ENCODE results near the gene ATG9B.
"Not testable (repeated sequence)": the region's sequence is repeated elsewhere in the genome, so short reads cannot be mapped to it uniquely, and the experiment has no call there.

The ATG9B gene

DNA sequence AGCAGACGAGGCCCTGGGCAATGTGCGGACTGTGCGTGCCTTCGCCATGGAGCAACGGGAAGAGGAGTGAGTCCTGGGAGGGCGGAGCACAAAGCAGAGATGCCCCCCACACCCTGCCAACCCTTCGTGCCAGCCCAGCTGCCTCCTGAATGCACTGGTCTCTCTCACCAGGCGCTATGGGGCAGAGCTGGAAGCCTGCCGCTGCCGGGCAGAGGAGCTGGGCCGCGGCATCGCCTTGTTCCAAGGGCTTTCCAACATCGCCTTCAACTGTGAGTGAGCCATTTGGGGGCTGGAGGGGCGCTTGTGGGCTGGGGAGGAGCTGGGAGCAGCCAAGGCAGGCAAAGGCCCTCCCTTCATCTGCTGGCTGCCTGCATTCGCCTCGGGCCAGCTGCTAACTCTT is 11.6 kb upstream of the ATG9B start:
- no peak for DNase-seq

DNA sequence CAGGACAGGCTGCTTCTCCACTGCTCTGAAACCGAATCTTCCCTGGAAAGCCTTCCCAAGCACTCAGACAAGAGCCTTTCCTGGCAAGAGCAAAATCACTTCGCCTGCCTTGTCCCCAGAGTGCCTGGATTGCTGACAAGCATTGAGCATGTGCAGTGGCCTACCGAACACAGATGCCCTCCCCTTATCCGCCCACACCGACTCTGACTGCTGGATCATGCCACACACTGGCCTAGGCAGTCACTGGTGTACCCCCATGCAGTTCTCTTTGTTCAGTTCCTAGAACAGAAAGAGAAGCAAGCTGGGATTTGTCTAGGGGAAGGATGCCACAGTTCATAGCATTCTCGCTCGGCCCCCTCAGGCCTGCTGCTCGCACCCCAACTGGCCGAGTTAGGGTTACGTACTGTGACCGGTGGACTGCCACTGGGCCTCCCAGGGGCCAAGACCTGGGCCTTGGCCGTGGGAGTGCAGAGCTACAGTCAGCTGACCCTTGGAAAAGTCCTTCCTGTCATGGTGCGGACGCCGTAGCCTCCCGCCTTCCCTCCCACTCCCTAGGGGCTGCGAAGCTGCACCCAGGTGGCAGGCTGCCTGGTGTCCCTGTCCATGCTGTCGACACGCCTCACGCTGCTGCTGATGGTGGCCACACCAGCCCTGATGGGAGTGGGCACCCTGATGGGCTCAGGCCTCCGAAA is 10.9 kb upstream of the ATG9B start:
- DNase-seq = no peak

DNA sequence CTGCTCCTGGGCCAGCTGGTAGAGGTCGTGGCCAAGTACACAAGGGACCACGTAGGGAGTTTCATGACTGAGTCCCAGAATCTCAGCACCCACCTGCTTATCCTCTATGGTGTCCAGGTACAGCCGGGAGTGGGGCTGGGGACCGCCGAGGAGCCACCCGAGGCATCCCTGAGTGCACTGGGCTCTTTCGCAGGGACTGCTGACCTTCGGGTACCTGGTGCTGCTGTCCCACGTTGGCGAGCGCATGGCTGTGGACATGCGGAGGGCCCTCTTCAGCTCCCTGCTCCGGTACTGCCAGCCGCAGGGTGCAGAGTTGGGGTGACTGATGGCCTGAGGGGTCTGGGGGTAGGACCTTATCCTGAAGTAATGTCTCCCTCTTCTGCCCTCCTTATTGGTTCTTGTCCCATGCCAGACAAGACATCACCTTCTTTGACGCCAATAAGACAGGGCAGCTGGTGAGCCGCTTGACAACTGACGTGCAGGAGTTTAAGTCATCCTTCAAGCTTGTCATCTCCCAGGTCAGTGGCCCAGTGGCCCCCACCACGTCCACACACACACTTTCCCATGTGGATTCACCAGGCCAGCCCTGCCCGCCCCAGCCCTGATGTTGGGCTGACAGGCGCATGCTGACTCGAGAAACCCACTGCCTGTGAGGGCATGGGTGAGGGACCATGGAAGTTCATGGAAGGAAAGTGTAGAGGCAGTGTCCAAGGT is 10.2 kb upstream of the ATG9B start:
- no peak for DNase-seq

DNA sequence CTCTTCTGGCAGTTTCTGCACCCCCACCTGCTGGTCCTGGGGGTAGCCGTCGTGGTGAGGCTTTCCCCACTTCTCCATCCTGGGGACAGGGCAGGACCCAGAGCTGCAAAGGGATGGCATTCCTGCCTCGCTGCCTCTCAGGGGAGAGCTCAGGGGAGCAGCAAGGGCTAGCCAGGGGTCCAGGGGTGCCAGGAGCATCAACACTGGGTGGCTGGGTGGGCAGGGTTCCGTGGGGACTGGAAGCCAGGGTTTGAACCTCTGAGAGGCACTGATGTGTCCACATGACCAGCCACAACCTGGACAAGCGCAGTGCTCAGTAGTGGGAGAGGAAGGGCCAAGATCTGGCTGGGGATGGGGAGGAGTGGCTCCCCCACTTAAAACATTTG is 9.6 kb upstream of the ATG9B start:
- no peak for DNase-seq

DNA sequence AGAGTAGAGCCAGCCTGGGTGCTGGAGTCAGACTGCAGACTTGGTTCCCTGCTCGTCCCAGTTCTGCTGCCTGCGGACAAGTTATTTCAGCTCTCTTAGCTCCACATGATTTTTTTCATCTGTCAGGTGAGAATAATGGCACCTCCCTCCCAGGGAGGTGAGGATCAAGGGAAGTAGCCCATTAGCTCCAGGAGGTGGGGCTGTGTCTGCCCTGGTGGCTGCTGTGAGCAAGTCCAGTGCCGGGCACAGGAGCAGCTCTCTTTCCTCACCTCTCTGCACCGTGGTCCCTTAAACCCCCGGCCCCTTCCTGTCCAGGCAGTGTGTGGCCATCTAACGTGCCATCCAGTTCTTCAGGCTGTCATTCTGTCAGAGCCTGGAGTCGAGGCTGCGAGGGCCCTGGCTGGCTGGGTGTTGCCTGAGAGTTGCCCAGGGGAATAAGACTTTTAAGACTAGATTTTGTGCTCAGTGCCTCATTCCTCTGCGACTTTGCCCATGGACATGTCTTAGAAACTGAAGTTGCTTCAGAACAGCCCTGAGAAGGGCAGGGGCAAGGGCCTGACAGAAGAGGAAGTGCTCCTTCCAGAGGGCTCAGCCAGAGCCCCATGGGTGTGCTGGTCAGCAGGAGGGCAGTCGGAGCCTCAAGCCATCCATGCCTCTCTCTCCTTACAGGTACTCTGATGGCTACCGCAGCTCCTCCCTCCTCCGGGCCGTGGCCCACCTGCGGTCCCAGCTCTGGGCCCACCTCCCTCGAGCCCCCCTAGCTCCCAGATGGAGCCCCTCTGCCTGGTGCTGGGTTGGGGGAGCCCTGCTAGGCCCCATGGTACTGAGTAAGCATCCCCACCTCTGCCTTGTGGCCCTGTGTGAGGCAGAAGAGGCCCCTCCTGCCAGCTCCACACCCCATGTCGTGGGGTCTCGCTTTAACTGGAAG is 8.9 kb upstream of the ATG9B start:
- no peak for DNase-seq

DNA sequence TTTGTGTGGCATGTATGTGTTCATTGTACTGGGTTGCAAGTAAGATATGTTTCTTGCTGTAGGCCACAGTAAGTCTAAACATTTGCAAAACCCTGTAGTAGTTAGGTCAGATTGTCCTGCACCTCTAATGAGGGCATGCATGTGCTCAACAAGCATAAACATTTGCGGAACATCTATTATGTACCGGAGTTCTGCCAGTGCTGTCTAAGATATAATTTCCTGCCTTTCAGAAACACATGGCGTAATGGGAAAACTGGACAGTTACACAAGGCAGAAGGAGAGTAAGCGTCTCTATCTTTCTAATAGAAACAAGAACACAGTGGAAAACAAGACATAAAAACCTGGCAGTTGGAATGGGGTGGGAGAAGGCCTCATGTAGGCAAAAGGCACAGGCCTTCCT is 6.7 kb upstream of the ATG9B start:
- no peak for DNase-seq

DNA sequence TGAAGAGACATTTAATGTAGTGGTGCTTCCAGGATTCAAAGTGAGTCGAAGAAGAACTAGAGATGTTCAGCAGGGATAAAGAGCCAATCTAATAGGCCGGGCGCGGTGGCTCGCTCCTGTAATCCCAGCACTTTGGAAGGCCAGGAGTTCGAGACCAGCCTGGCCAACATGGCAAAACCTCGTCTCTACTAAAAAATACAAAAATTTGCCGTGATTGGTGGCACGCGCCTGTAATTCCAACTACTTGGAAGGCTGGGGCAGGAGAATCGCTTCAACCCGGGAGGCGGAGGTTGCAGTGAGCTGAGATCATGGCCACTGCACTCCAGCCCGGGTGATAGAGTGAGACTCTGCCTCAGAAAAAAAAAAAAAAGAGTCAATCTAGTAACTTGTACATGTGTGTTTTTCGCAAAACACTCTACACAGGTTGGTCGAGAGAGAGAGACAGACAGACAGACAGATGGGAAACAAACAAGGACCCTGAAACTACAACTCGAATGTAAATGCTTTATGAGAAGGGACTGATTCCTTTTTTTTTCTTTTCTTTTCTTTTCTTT is 4.7 kb upstream of the ATG9B start:
- no peak for DNase-seq

DNA sequence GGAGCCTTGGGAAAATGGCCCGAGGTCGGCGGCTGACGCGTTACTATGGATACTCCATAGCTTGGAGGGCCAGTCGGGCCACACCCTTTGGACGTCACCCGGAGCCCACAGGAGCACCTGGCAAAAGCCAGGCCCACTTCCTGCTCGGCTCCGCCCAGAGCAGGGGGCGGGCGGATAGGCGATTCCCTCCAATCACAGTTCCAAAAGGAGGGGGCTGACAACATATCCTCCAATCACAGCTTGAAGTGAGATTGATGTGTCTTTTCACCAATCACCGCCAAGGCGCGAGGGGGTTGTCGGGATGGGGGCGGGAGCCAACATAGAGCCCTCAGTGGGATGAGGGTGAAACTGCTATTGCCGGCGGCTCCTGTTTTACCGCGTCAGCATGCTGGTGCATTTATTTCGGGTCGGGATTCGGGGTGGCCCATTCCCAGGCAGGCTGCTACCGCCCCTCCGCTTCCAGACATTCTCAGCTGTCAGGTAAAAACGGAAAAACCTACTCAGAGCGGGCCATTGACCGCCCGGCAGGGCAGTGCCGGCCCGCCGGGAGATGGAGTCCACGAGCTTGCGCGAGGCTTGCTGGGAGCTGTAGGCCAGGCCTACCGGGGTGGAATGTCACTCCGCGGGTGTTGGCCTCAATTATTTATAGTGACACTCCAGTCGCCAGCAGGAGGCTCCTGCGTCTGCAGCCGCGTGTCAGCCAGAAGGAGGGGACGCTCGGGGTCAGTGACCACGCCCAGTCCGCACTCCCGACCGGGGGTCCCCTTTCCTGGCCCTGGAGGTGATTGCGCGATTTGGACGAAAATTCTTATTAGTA is 4.0 kb upstream of the ATG9B start, which contains the start of gene ABCB8:
TSS of gene ABCB8 (plus strand) at position 320 of the 817 bp plus-strand sequence. CDS start at position 386, 66 bp downstream.
- DNase-seq = peak; percentile 100

DNA sequence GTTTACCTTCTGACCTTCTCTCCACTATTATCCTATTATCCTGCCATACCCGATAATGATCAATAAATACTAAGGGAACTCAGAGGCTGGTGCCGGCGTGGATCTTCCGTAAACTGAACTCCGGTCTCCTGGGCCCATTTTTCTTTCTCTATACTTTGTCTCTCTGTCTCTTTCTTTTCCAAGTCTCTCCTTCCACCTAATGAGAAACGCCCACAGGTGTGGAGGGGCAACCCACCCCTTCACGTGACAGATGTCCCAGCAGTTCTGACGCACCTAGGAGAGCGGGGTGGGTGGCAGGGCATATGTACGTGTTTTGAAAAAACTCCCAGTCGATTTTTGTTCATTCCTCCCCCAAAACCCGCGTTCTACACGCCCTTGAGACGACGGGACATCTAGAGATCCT is 3.4 kb upstream of the ATG9B start:
- not testable (repeated sequence) for DNase-seq

DNA sequence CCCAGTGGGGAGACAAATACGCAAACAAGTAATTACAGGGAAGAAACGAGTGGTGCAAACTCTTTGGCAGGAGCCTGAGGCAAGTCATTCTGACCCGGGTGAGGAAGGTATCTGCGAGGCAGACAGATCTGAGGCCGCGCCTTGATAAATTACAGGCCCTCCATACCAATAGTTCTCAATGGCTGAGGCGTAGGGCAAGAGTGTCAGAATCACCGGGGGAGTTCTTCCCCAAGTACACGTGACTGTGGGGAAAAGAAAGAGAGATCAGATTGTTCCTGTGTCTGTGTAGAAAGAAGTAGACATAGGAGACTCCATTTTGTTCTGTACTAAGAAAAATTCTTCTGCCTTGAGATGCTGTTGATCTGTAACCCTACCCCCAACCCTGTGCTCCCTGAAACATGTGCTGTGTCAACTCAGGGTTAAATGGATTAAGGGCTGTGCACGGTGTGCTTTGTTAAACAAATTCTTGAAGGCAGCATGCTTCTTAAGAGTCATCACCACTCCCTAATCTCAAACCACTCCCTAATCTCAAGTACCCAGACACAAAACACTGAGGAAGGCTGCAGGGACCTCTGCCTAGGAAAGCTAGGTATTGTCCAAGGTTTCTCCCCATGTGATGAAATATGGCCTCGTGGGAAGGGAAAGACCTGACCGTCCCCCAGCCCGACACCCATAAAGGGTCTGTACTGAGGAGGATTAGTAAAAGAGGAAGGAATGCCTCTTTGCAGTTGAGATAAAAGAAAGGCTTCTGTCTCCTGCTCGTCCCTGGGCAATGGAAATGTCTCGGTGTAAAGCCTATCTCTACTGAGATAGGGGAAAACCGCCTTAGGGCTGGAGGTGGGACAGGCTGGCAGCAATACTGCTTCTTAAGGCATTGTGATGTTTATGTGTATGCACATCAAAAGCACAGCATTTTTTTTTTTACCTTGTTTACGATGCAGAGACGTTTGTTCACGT is 2.8 kb upstream of the ATG9B start:
- peak; percentile 91 for DNase-seq

DNA sequence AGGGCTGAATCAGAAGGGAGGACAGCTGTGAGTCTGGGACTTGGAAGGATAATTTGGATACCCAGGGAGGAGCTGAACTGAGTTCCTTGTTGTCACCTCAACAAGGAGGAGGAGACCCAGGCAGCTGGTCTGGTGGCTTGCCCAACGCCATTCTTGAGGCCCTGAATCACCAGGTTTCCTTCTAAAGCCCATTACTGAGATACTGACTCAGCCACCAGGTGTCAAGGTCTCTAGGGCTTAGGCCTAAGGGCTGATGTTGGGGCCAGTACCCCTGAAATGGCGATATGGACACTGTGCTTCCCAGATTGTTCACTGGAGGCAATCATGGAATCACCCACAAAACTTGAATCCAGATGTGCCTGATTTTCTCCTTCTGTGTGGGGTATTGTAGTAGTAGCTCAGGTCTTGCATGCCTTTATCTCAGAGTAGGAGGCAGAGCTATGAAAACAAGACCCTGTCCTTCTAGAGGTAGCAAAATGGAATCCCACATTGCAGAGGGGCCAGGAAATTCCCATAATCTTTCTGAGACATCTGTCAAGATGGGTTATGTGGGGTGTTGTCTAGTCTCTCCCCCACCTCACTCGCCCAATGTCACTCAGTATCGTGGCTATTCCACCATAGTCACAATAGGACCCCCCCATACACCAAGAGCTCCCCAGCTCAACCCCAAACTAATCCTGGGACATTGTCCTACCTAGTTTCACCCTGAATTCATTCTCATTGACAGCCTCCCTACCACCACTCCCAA is 1.8 kb upstream of the ATG9B start:
- DNase-seq = peak; percentile 91

DNA sequence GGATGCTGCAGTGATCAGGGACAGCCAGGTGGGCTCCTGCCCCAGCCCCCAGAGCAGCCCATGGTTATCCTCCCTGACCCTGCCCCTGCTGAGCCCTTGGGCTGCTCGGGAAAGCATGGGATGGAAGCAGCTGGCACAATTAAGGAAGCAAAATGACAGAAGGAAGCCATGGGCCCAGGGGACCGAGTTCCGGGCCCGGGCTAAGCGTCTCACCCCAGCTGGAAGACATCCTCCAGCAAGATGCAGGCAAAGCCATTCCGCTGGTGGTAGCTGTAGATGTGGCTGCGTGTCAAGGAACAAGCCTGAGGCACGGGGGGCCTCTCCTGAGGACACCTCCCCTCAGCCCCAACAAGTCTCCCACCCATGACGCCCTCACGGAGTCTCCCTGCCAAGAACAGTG is 1.1 kb downstream of the ATG9B start:
- no peak for DNase-seq

DNA sequence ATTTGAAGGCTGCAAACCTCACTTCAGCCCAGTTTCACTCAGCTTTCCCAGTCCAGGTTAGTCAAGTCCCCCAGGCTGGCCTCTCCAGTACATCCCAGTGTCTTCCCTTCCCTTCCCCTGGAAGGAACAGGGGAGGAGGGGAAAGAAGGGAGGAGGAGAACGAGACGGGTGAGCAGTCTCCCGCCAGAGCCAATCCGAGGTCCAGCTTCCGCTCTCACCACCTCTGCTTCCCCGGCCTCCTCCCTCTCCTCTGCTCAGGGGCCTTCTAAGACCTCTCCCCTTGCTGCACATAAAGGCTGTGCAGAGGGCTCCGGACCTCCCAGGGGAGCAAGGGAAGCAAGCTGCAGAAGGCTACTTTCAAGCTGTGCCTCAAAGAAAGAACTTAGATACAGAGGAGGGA is 4.1 kb downstream of the ATG9B start:
- DNase-seq = peak; percentile 88

DNA sequence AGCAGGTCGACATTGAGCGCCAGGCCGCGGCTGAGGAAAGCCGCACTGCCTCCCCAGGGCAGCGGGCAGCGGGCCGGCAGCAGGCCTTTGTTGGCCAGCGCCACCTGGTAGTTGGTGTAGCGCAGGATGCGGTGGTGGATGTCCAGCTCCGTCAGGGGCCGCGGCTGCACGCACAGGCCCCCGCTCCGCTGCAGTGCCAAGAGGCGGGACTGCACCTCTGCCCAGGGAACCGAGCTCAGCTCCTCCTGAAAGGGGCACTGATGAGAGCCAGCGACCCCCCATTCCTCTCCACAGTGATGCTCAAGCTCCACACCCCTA is 5.2 kb downstream of the ATG9B start:
- no peak for DNase-seq

DNA sequence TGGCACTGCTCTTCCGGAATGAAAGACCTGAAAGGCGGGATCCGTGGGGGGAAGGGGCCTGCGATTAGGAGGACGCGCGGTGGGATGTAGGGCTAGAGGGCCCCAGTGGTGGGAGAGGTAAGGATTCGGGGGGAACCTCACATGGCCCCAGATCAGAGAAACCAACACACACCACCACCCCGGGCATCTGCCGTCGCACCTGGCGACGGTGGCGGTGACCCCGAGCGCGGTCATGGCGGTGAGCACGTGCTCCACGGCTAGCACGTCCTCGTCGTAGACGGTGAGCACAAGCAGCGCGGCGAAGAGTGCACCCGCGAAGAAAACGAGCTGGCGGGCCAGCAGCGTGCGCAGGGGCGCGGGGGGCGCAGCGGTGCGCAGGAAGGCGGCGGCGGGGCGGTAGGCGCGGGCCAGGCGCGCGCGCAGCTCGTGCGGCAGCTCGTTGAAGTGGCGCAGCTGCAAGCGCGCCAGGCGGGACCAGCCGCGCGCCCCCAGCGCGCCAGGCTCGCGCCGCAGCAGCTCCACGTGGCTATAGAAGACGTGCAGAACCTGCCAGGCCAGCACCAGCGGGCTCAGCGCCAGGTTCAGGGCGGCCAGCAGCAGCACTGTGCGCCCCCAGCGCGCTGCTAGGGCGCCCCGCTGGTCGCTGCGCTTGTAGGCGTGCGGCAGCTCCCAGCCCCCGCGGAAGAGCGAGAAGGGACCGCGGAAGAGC is 5.7 kb downstream of the ATG9B start:
- DNase-seq = no peak

DNA sequence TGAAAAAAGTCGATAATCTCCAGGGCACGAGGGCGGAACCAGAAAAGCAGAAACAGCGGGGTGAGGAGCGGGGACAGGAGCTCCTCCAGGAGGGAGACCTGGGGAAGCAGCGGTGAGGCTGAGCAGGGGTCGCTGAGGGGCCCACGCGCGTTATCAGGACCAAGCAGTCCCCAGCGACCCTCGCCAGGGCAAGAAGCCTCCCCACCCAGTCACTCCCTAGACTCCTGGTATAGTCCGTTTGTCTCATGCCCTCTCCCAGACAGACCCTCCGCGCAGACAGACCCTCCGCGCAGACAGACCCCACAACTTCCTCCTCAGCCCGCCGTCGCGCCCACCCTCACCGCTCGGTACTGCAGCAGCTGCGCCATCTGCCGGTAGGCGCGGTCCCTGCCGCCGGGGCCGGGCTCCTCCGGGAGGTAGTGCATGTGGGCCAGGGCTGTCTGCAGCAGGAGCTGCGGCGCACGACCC is 6.3 kb downstream of the ATG9B start:
- peak; percentile 92 for DNase-seq

DNA sequence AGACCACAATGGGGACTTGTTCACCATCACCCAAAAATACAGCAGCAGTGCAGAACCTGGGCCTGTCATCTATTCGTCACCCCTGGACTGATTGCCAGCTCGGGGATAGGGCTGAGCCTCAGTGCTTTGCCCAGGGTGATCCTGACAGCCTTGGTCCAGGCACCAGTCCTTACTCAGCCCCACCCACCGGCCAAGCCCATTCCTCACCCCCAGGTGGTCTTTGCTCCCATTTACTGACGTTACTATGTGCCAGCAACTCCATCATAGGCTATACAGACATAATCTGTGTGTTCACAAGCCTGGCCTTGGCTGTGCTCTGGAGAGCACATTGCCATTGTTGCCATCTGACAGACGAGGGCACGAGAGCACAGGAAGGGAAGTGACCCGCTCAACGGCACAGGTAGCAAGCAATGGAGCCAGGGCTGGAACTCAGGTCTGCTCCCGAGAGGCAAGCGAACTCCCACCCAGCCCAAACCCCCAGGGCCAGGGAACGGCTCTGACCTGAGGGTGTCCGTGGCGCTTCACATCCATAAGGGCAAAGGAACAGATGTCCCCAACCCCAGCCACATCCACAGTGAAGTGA is 6.8 kb downstream of the ATG9B start:
- no peak for DNase-seq

DNA sequence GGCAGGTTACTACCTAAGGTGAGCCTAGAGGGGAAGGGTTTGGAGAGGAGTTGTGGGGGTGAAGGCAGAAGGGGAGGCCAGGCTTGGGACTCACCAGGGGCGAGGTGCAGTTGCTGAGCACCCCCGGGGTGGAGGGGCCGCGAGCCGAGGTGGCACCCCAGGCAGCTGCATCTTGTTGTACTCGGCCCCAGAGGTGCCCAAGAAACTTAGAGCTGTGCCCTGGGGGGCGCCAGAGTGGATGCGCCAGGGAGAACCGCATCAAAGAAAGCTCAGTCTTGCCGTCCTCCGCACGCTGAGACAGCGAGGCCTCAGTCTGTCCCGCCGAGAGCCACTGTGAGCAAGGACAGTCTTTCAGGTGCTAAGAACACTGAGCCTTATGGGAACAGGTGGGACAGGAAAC is 7.4 kb downstream of the ATG9B start:
- DNase-seq = no peak

DNA sequence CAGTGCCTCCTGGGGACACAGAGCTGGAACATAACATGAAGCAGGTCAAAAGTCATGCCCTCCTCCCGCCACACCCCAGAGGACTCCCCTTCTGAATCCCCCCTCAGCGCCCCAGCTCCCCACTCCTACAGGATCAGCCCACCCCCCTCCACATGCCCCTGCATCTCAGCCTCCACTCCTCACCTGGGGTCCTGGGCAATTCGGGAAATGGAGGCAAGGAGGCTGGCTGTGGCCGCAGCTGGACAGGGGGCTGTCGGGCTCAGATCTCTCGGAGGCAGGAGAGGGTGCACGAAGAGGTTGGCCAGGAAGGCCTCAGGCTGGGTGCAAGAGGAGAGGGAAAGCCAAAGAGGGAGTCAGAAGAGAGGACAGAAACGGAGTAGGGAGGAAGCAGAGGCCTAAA is 7.8 kb downstream of the ATG9B start:
- no peak for DNase-seq
